Dedifferentiated amniotic fluid mesenchymal stem cell (primary cell): ENCODE measurements around the gene SLC7A4.
A peak's percentile ranks its signal among the peaks of the same experiment; 100 is the strongest.
"Not testable (repeated sequence)": the region's sequence is repeated elsewhere in the genome, so short reads cannot be mapped to it uniquely, and the experiment has no call there.

Experiments used
- DNase-seq: peaks from one replicate; pipeline ENCODE4 v3.0.0-alpha.2; 2016; ENCODE audit errors: extremely low spot score

Gene SLC7A4

GRCh38 chr22:21064425-21064824 lies 32.1 kb upstream of the SLC7A4 start:
- not testable (repeated sequence) for DNase-seq

- DNase-seq, result not testable (repeated sequence)
Measured at GRCh38 chr22:21061660-21062321, 29.4 kb upstream of the SLC7A4 start.

DNA sequence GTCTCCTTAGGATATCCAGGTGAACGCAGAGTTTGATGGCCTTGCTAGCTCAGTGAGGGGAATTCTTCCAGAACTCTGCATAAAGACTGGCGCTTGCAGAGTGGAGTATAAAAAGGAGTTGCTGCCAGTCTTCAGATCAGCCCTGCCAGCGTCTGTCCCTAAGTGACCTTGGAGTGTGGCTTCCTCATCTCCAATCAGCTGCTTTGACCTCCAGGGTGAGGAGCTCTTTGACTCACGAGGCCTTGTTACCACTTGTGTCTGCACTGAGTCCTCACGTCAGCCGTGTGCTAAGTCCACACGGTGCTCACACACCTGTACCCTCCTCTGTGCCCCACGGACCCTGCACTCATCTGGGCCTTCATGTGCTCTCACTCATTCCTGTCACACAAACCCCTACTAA lies 28.0 kb upstream of the SLC7A4 start:
- not testable (repeated sequence) for DNase-seq

DNA sequence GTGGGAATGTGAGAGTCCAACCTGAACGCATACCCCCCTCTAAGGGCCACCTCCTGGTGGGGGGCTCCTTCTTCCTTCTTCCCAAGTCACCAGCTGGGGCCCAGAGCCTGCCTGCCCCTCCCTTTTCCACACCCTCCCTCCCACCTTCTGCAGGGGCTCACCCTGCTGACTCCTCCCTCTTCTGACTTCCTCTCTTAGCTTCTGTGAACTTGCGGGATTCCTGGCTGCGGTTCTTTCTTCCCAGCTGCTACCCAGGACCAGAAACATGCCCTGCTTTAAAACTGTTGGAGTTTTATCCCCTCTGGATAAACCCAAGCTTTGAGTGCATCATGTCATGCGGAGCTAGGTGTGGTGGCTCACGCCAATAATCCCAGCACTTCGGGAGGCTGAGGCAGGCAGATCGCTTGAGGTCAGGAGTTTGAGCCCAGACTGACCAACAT lies 23.5 kb upstream of the SLC7A4 start:
- DNase-seq, result no peak

DNA sequence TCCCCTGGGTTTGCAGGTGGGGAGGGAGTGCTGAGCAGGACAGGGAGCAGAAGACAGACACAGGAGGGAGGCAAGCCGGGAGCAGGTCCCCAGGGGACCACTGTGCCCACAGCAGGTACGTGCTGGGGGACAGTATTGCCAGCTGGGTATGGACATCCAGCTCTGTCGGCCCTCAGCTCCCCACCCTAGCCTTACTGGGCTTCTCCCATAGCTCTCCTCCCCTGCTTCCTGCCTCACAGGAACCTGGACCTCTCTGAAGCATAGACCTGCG lies 23.1 kb upstream of the SLC7A4 start:
- DNase-seq, result no peak

- DNase-seq, result no peak
Measured at GRCh38 chr22:21054714-21055563, 22.6 kb upstream of the SLC7A4 start.

DNA sequence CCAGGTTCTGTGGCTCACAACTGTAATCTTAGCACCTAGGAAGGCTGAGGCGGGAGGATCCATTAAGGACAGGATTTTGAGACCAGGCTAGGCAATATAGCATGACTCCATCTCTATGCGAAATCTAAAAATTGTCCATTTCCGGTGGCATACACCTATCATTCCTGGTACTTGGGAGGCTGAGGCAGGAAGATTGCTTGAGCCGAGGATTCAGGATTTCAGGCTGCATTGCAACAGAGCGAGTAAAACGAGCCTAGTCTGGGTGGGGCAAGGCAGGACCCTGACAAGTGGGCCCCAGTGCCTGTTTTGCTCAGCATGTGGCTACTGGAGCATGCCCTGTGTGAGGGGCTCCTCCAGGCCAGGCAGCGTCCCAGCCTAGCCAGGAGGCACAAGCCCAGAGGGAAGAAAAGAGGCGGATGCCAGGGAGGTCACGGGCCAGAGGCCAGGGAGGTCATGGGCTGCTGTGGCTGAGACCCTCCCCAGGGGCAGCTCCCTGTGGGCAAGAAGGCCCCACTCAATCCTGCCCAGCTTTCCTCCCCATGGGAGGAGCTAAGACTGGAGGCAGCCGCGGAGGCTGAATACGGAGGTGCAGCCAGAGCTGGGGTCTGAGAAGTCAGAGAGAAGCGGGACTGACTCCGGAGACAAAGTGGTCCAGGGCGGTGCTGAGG lies 21.8 kb upstream of the SLC7A4 start:
- DNase-seq, result no peak

- no peak for DNase-seq
Measured at GRCh38 chr22:21052715-21053459, 20.5 kb upstream of the SLC7A4 start.

- no peak for DNase-seq
Measured at GRCh38 chr22:21051831-21052400, 19.6 kb upstream of the SLC7A4 start.

GRCh38 chr22:21051145-21051830 lies 18.9 kb upstream of the SLC7A4 start:
- no peak for DNase-seq

- DNase-seq, result not testable (repeated sequence)
Measured at GRCh38 chr22:21048965-21049364, 16.6 kb upstream of the SLC7A4 start.

- not testable (repeated sequence) for DNase-seq
Measured at GRCh38 chr22:21048448-21048847, 16.1 kb upstream of the SLC7A4 start.

- no peak for DNase-seq
Measured at GRCh38 chr22:21047730-21048129, 15.4 kb upstream of the SLC7A4 start.

GRCh38 chr22:21047035-21047661 lies 14.8 kb upstream of the SLC7A4 start:
- no peak for DNase-seq

- DNase-seq, result peak; percentile 74
Measured at GRCh38 chr22:21045585-21046294, 13.4 kb upstream of the SLC7A4 start, which contains the start of gene LRRC74B. LRRC74B (plus strand) TSS chr22:21045946; CDS start chr22:21045987, 41 bp downstream.

- no peak for DNase-seq
Measured at GRCh38 chr22:21044931-21045584, 12.7 kb upstream of the SLC7A4 start.

DNA sequence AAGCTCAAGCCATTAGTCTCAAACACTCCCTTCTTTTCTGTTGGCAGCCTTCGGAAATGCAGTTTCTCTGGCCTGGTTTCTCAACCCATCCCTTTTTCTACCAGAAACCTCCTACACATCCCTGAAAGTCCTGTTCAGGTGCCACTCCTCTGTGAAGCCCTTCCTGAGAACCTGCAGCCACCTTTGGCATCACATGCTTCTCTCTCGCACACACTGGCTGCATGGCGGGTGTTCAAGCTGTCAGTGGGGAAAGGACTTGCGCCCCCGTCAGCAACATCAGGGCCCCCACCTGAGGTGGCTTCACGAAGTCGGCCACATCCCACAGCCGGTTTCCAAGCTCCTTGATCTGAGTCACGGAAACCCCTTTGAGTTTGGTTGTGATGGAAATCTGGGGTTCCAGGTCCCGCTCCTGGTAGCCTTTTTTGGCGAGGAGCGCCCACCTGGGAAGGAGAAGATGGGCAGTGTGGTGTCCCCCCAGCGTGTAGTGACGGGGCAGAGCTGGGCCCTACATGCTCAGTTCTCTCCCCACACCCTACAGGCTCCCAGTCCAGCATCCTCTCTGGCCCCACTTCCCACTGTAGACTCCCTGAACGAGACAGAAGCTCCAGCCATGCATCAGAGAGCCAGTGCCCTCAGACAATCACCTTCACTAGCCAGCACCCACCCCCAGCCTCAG lies 11.6 kb upstream of the SLC7A4 start:
- no peak for DNase-seq

DNA sequence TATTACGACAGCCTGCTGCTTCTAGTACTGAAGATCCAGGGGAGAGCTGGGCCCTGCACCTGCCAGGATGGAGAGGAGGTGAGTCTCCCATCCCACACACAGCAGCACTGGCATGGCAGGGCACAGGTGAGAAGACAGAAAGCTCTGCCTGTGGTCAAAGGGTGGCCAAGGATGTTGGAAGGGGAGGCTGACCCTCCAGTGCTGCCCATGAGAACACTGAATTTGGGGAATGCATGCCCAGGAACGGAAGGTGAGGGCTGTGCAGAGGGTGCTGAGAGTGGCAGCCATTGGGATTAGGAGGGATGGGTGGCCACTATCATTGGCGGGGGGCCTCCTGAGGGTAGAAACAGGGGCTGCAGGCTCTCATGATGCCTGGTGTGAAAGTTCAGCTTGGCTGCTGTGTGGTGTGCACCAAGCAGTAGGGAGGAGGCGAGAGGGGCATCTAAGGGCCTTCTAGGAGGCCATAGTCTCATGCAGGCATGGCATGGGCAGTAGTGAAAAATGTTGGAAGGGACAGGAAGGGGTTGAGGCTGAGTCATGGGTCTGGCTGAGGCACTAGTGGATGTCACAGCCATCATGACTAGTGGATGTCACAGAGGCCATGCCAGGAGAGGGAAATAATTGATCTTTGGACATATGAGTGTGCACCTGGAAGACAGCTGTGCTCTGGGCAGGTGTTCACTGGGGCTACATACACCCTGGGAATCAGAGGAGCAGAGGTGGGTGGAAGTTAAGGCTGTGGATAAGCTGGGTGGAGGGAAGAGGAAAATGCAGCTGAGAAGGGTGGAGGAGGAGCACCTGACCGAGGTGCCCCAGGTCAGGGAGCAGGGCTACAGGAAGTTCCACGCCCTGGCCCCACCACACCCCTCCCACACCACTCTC lies 10.9 kb upstream of the SLC7A4 start:
- DNase-seq, result no peak
